ENCODE data around the gene MUC13. TPM values are rescaled to one million over a fixed set of nuclear protein-coding genes. Genes with fewer than 3 reads are reported as not detected.

The MUC13 gene
- total RNA-seq, 1 experiment from 2014 or later = not detected

DNA sequence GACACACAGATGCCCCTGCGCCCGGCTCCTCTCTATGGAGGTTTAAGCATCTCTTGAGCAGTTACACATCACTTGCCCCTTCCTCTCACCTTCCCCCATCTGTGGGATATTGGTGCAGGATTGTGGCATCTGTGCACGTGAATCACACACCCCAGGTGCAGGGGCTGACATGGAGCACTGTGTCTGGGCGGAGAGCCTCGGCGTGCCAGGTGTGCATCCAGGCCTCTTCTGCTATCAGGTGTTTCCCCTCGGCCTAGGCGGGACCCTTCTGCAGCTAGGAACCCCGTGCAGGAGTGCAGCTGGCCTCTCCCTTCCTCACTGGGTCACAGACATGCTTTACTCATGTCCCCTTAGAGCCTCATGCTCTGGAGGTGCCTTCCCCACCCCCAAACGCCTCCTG is 33.4 kb upstream of the MUC13 start:
- DNase-seq = no peak
- Histone ChIP-seq H4K20me1 (ENCODE audit: control insufficient read depth, insufficient read depth, insufficient read length) (no peaks in the 10 kb centered on the region), H2AFZ (ENCODE audit: low read length) (no peak overlapping the region), H2BK15ac (ENCODE audit: low read depth, low read length) (no peak overlapping the region), H3K4me2 (ENCODE audit: insufficient read depth, insufficient read length, low read length) (no peak overlapping the region), H3K56ac (ENCODE audit: insufficient read length, low read depth, low read length) (no peak overlapping the region), H3K27me3 (ENCODE audit: insufficient read depth, low read length) (no peaks in the 10 kb centered on the region), H3K9me3 (ENCODE audit: control insufficient read depth, low read depth, low read length) (no peaks in the 10 kb centered on the region), H3K27ac (ENCODE audit: insufficient read length, low read depth, low read length) (no peak overlapping the region), H3T11ph (ENCODE audit: low read length) (no peak overlapping the region), H3K79me2 (ENCODE audit: insufficient read depth, low read length) (no peaks in the 10 kb centered on the region), H2BK12ac (ENCODE audit: insufficient read length, low read depth, low read length) (no peak overlapping the region), H3K79me1 (ENCODE audit: insufficient read depth, low read depth, low read length, poor library complexity, severe bottlenecking) (no peaks in the 10 kb centered on the region), H4K5ac (ENCODE audit: insufficient read length, low read depth, low read length) (no peak overlapping the region), H3K18ac (ENCODE audit: insufficient read length, low read depth, low read length) (no peak overlapping the region), H3K4me1 (ENCODE audit: insufficient read depth, low read length) (no peaks in the 10 kb centered on the region), H2BK5ac (ENCODE audit: insufficient read length, low read length) (no peak overlapping the region), H3K9ac (ENCODE audit: extremely low read depth, insufficient read length, low read length) (no peak overlapping the region), H3K14ac (ENCODE audit: insufficient read depth, low read length) (no peak overlapping the region; the same call in 1 of the 2 replicates), H4K91ac (ENCODE audit: insufficient read length, low read depth, low read length) (no peak overlapping the region), H2BK20ac (ENCODE audit: low read depth, low read length, poor library complexity, severe bottlenecking) (no peak overlapping the region), H3K4ac (ENCODE audit: low read depth, low read length) (no peak overlapping the region), H2BK120ac (ENCODE audit: low read depth, low read length, poor library complexity, severe bottlenecking) (no peak overlapping the region), H4K8ac (replicated peaks; ENCODE audit: insufficient read length, low read depth, low read length) (no peak overlapping the region), H3K23me2 (ENCODE audit: insufficient read length, low read depth, low read length, poor library complexity, severe bottlenecking) (no peaks in the 10 kb centered on the region), H3K23ac (ENCODE audit: insufficient read length, low read depth, low read length) (no peak overlapping the region), H2AK5ac (ENCODE audit: insufficient read length, low read length) (no peak overlapping the region)
- H3K36me3 Mint-ChIP-seq (ENCODE audit: insufficient read depth in 1 of 3, low read depth in 3 of 3) = peaks cover 0 to 7% (median 0%) of the 10 kb centered on the region in 3 experiments; a peak in 3 of 7 replicates
- no peak overlapping the region for H3K4me3 Mint-ChIP-seq
- H3K4me1 Mint-ChIP-seq = 0 out of 4 replicates have a peak, but pooled peaks cover 0 to 6% of the 10 kb centered on the region in 2 experiments
- no peak for TF ChIP-seq CTCF (conservative IDR thresholded peaks at IDR 0.05)
- H3K9me3 Mint-ChIP-seq = no peaks in the 10 kb centered on the region
- WGBS (ENCODE audit: extremely low coverage, insufficient read length, low lambda C conversion rate) = no CpG with 5 or more reads among the region's 10 CpGs
- no peak overlapping the region for H3K27ac Mint-ChIP-seq
- H3K27me3 Mint-ChIP-seq (ENCODE audit: low read depth) = no peaks in the 10 kb centered on the region
